ENCODE results near the gene MOB3B.

The MOB3B gene

DNA sequence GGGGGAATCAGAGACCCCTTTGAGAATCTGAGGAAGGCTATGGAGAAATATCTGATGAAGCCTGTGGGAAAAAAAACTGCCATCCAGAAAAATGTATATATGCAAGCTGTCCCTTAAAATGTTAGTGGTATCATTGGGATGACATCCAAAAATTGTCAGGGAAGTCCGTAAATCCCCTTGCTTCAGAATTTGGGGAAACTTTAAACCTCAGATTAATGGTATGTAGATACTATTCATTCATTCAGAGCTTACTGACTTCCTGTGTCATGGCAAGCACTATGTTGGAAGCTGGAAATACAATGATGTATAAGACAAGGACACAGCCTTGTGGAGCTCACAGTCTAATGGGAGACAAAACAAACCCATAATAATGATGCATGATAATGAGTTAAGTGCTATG lies 10.9 kb upstream of the MOB3B start:
- DNase-seq = no peak

DNA sequence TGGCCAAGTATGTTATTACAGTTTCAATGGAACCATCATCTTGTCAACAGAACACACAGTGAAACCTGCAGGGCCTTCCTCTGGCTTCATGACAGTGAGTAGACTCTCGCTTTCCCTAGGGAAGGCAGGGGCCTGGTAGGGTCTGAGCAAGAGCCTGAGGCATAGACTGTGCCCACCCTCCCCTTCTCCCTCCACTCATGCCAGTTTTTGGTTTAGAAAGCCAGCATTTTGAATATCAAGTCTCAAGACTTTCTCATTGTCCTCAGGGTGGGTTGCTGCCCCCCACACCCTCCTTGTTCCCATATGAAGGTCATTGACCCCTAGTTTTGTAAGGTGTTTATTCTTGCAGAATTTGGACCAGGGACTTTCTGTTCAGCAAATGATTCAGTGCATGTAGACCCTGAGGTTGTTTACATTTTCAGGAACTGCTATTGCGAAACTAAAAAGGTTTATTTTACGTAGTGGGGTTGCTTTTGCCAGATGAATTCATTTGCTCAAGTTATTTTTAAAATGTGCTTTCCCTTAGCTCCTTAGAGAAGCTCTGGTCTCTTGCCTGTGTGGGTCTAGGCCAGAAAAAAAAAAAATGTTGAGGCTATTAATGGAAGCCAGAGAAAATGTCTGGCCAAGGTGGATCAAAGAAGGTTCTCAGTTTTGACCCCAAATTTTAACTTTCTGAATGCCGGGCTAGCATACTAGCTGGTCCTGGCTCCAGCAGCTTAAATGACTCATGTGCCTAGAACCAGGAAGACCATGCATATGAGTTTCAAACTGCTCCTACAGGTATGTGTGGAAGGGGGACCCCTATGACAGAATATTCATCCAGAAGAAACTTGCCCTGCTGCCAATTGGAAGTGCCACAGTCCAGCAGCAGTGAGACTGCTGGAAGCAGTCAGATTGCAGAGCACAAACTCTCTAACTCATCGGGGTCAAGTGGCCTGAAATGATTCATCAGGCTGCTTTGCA lies 10.1 kb upstream of the MOB3B start:
- DNase-seq = no peak

GRCh38 chr9:27538647-27539046 lies 9.0 kb upstream of the MOB3B start:
- no peak for DNase-seq

DNA sequence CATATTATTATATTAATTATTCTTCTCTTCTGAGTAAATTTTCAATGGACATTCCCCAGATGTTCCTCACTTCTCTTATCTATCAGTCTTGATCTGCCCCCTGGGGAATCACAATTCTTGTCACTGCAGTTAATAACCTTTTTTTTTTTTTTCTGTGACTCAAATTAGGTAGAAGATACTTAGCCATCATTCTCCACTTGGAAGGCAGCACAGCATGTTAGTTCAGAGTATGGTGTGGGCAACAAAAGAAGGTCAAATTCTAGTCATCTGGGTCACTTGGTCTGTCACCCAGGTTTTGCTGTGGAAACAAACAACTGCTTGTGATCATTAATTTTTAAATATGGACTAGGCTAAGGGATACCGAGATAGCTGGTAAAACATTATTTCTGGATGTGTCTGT lies 8.1 kb upstream of the MOB3B start:
- DNase-seq = no peak

- no peak for DNase-seq
Measured at GRCh38 chr9:27537027-27537435, 7.4 kb upstream of the MOB3B start.

- no peak for DNase-seq
Measured at GRCh38 chr9:27536168-27536567, 6.6 kb upstream of the MOB3B start.

DNA sequence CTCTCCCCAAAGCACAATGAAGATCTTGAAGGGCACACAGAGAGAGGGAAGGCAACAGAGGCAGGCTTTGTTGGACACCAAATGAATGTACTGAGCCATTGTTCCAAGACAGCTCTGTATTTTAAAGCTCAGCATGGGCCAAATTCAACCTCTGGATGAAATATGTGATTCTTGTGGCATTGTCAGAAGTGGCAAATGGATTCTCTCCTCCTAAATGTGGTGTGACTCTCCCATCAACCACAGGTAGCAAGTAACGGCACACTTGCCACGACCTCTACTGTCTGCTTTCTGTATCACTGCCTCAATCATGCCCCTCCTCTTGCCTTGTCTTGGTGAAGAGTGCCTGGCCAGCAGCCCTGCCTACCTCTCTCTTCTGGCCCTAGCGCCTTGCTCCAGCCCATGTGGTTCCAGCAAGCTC lies 6.1 kb upstream of the MOB3B start:
- no peak for DNase-seq

DNA sequence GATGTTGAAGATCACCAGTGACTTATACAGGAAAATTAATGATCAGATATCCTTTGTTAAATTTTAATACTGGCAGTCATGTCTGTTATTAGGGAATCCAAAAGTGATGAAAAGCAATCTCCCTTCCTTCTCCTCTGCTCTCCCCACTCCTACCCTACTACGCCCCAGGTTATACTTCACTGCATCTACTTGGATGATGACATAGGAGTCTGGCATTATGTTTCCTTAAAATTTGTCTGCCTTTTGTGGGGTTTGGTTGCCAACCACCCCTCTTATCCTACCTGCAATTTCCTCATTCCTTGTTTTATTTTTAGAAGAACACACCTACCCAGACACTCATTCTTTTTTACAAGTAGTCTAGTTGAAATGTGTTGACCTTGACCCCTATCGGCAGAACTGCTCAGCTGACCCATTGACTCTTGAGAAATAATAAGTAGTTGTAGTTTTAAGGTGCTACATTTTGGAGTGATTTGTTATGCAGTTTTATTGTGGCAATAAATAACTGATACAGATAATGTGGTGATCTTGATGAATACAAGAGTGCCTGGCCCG lies 5.1 kb upstream of the MOB3B start:
- DNase-seq = no peak

DNA sequence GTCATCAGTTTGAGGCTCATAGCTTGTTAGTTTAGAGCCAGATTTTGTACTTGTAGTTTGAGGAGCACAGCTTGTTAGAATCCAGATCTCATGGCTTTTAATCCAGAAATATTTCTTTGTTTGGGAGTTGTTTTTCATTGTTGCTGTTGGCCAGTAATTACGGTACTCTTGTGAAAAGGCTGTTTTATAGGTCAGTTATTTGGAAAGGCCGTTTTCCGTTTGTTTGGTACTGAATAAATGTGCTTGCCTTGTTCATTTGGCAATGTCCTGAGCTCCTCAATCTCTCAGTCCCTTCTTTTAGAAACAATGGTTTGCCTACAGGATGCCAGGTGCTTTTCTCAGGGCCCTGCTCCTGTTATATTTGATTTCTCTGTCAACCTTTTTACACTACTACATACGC lies 4.5 kb upstream of the MOB3B start:
- DNase-seq = no peak

DNA sequence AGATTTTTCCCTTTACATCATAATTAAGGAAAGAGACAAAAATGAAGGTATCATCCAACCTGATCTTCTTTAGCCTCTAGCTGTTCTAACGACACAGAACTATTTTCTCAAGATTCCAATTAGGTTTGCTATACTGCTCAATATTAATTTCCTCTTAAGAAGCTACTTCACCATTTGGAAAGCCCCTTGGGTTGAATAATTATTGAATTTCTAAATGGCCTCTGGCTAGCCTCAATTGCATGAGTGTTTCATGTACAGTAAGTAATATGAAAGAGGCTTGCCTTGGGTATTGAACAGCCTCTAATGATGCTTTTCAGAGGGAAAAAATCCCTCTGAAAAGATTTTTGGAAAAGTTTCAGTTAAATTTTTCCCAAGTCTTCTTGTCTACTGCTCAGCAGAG lies 3.7 kb upstream of the MOB3B start:
- DNase-seq = no peak

- DNase-seq = no peak
Measured at GRCh38 chr9:27532046-27532445, 2.4 kb upstream of the MOB3B start.

DNA sequence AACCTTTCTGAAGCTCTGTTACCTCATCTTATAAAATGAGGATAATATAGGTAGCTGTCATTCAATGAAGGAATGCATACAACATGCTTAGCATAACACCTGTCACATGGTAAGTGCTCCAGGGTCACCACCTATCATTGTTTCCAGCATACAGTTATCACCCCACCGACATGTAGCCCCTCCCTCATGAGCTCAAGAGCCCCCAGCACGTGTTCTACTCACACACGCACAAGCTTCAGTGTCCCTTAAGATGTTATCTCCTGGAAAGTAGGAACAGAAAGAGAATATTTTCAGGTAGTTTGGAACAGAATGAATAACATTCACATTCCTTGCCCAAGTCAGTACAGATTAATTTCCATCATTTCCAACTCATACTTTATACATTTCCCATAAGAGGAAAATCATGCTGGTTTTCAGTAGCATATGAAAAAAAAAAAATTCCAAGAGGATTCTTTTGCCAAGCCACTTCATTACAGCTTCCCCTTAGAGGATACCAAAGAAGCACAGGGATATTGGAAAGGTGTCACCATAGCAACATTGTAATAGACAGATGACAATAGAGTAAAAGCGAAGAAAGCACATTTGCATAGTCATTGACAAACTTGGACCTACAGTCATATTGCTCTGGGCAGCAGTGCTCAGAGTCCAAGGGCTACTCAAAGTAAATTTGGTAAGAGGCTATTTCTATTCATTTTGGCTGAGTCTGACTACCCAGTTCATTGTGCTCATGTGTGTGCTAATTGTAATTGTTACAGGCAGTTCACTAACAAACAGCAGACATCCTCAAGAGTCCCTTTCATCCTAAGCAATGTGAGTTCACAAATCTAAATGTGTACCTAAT lies 1.5 kb upstream of the MOB3B start:
- no peak for DNase-seq

GRCh38 chr9:27528886-27529315 lies 713 bp downstream of the MOB3B start:
- peak; percentile 60 for DNase-seq

GRCh38 chr9:27528076-27528885 lies 1.3 kb downstream of the MOB3B start:
- DNase-seq = peak; percentile 67

DNA sequence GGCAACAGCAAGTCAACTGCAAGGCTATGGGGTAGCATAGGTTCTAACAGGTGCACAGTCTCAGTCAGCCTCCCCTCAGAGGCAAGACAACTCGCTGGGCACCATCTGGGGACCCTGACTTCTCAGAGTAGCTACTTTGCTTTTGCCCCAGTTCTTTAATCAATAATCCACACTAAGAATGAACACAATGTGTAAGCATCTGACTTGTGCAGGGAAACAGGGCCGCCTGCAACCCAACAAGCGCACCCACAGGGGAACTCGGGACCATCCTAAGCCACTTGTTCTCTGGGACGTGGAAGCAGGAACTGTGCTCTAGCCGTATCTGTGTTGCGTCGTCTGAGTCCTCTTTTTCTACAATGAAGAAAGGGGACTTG lies 1.9 kb downstream of the MOB3B start:
- DNase-seq = no peak

- no peak for DNase-seq
Measured at GRCh38 chr9:27524236-27524635, 5.4 kb downstream of the MOB3B start, which contains the start of gene IFNK. Gene IFNK, plus strand, starts transcription at chr9:27524290. Its CDS starts 47 bp downstream, at chr9:27524337.

- no peak for DNase-seq
Measured at GRCh38 chr9:27523141-27523540, 6.5 kb downstream of the MOB3B start.

DNA sequence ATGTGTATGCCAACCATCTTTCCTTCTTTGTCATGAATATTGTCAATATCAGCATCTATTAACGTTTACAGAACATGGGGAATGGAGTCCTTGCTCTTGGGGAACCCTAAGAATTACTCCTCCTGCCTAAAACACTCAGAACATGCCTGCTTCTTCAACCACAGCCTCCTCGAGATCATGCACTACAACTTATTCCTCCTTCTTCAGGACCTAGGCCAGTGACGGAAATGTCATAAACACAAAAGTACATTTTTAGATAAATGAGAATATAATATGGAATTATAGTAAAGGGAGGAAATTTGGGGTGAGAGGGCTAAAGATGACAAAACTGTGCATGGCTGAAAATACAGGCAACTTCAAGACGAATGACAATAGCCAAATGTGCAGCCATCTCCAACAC lies 8.6 kb downstream of the MOB3B start:
- DNase-seq = no peak

DNA sequence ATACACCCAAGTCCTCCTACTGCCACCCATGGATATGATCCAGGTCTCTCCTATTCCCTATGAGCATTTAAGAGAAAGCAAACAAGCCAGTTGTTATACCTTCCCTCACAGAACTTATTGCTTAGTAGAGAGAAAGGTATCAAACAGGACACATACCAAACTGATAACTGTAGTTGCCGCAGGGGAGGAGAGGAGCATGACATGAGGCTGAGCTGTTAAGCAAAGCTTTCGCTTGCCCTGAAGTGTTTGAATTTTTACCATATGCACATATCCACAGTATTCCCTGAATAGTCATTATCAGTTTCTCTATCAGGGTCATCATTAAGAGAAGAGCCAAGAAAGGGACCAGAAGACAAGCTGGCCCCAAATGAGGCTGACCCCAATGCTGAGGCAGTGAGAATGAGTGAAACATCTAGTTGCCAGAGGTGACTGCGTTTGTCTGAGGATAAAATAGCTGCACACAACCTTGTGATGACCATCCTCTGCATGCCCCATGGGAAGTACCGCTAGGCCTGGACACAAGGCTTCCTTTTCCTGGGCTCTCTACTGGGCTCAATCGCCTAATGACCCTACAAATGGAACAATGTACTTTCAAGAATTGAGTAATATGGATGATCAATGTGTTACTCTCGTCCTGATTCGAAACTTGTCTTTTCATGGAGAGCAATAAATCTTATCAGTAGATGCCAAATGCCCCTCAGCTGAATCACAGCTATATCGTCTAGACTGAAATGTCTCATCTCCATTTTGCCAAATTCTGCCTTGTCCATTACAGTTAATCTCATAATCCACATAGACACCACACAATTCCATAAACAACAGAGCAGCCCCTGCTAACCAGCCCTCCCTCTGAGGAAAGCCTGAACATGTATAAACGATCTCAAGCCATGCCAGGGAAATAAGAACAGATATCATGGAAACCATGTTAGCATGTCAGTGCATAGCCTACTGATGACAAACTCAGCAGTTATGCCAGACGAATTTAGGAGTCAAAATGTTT lies 9.8 kb downstream of the MOB3B start:
- no peak for DNase-seq

GRCh38 chr9:27518809-27519208 lies 10.8 kb downstream of the MOB3B start:
- DNase-seq = no peak

DNA sequence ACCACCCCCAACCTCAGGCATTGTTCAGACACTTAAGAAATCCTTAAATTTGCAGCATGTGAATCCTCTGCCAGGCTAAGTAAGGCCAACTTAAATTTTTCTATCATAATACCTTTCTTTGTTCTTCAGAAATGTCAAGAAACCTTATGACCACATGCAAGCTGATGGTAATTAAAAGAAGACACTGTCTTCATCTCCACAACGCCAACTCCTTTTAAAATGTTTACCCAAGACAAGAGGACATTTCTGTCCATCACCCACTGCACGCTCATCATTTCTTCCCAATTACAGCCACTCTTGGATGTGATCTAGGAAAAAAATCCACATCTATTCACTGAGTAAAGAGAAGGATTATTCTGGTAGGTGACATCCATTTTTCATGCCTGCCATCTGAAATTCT lies 11.6 kb downstream of the MOB3B start:
- no peak for DNase-seq
